A549 (cell line): Measurements from ENCODE around the gene SSR1. TPM values are rescaled to one million over a fixed set of nuclear protein-coding genes. Genes with fewer than 3 reads are reported as not detected.

Experiments used
- ATAC-seq, 2 experiments: fragments of 200-7000 bp in 1 of 2; fragments of >200 bp in 1 of 2; cut with Nextera tagmentation in 1 of 2; cut with Tn5 transposase in 1 of 2; 3 replicates each; pipeline versions ENCODE4 v1.8.0 to v1.9.1; 2018 to 2020; ENCODE audit warnings: mild to moderate bottlenecking in 1 of 2, moderate library complexity in 1 of 2
- CTCF ChIA-PET: fragments of 300-600 bp; sonication (Branson Sonifier 250); formaldehyde crosslinking; extraction: SDS; loops from one replicate; lab custom pipeline; 2021; ENCODE audit warnings: antibody characterized with exemption, inconsistent platforms; lab: Yijun Ruan, JAX
- POLR2A ChIA-PET: fragments of 350-600 bp; formaldehyde crosslinking; extraction: SDS; loops from one replicate; lab custom pipeline; 2021; ENCODE audit warnings: antibody characterized with exemption, inconsistent platforms; lab: Yijun Ruan, JAX
- DNase-seq, 2 experiments: peaks; one replicate each; pipeline versions ENCODE4 v3.0.0 to v3.0.0-alpha.2; 2011 to 2016; ENCODE audit warnings: low read depth in 1 of 2, low spot score in 1 of 2
- FAIRE-seq: peaks from 2 replicates; lab custom pipeline; 2011; peaks lifted over from hg19 to GRCh38; lab: Jason Lieb, UNC
- H3K27ac ChIP-seq, 2 experiments: fragments of >200 bp; sonication (Bioruptor Twin); formaldehyde crosslinking; 3 replicates each; pipeline ENCODE4 v1.5.1; 2016 to 2017
- H3K4me1 ChIP-seq: fragments of >200 bp; sonication (Bioruptor Twin); formaldehyde crosslinking; 3 replicates; pipeline ENCODE4 v1.6.1; 2016
- H3K4me2 ChIP-seq: fragments of >200 bp; sonication (Bioruptor Twin); formaldehyde crosslinking; 3 replicates; pipeline ENCODE4 v1.6.1; 2016
- H3K4me3 ChIP-seq: fragments of >200 bp; sonication (Bioruptor Twin); formaldehyde crosslinking; 3 replicates; pipeline ENCODE4 v1.5.1; 2016
- H3K9me3 ChIP-seq: fragments of >200 bp; sonication (Bioruptor Twin); formaldehyde crosslinking; 3 replicates; pipeline ENCODE4 v1.6.1; 2016
- BHLHE40 ChIP-seq: IDR thresholded peaks from 2 replicates; pipeline ENCODE4 v1.6.1; 2012; ENCODE audit warnings: low read depth, low read length, inconsistent platforms
- E2F6 ChIP-seq: IDR thresholded peaks from 2 replicates; pipeline ENCODE4 v1.6.1; 2012; ENCODE audit warnings: low read depth, borderline replicate concordance
- ELK1 ChIP-seq: fragments of 150-350 bp; IDR thresholded peaks from 2 replicates; pipeline ENCODE4 v1.6.1; 2014; ENCODE audit warnings: low read depth, mild to moderate bottlenecking, low read length
- FOXS1 ChIP-seq: fragments of 250-450 bp; sonication (Bioruptor Pico); IDR thresholded peaks from 2 replicates; pipeline ENCODE4 v1.5.0; 2020; ENCODE audit warnings: mild to moderate bottlenecking, moderate library complexity
- GATA3 ChIP-seq: IDR thresholded peaks from 2 replicates; pipeline ENCODE4 v1.6.1; 2012; ENCODE audit warnings: borderline replicate concordance
- HDAC2 ChIP-seq: fragments of 200-600 bp; sonication (generic); IDR thresholded peaks from 2 replicates; pipeline ENCODE4 v1.6.1; 2016
- JUNB ChIP-seq: fragments of >200 bp; sonication (Bioruptor Twin); formaldehyde crosslinking; IDR thresholded peaks from 2 replicates; pipeline ENCODE4 v1.6.1; 2016
- KDM5A ChIP-seq: fragments of 200-600 bp; sonication (generic); IDR thresholded peaks from 2 replicates; pipeline ENCODE4 v1.6.1; 2016; ENCODE audit warnings: antibody characterized with exemption, mild to moderate bottlenecking
- MAFK ChIP-seq: fragments of 450-650 bp; IDR thresholded peaks from 2 replicates; pipeline ENCODE4 v1.6.1; 2014; ENCODE audit not compliant: partially characterized antibody
- MYC ChIP-seq: IDR thresholded peaks from 2 replicates; pipeline ENCODE4 v1.6.1; 2012; ENCODE audit warnings: mild to moderate bottlenecking, inconsistent platforms, low read length, improper control_type of control experiment, borderline replicate concordance
- NPAS2 ChIP-seq: fragments of 250-450 bp; sonication (Bioruptor Pico); IDR thresholded peaks from 2 replicates; pipeline ENCODE4 v1.8.0; 2022; ENCODE audit warnings: mild to moderate bottlenecking, moderate library complexity, borderline replicate concordance
- POLR2AphosphoS2 ChIP-seq: conservative IDR thresholded peaks from 2 replicates; pipeline ENCODE4 v1.6.1; 2012; ENCODE audit warnings: low read length, improper control_type of control experiment, inconsistent platforms
- RCOR1 ChIP-seq: fragments of 150-350 bp; IDR thresholded peaks from 2 replicates; pipeline ENCODE4 v1.6.1; 2014; ENCODE audit warnings: antibody characterized with exemption, low read length, low read depth
- REST ChIP-seq: fragments of 200-600 bp; sonication (generic); IDR thresholded peaks from 2 replicates; pipeline ENCODE4 v1.6.1; 2016; ENCODE audit warnings: antibody characterized with exemption, mild to moderate bottlenecking, moderate library complexity
- RNF2 ChIP-seq: fragments of 200-600 bp; sonication (generic); IDR thresholded peaks from 2 replicates; pipeline ENCODE4 v1.6.1; 2016; ENCODE audit warnings: low read depth, mild to moderate bottlenecking, antibody characterized with exemption, moderate library complexity, borderline replicate concordance
- SREBF2 ChIP-seq: fragments of 450-650 bp; IDR thresholded peaks from 2 replicates; pipeline ENCODE4 v1.6.1; 2014; ENCODE audit warnings: mild to moderate bottlenecking, moderate library complexity
- TP53 ChIP-seq: fragments of 250-450 bp; sonication (Bioruptor Pico); IDR thresholded peaks from 2 replicates; pipeline ENCODE4 v1.5.0; 2021; ENCODE audit warnings: mild to moderate bottlenecking, moderate library complexity
- ZC3H11A ChIP-seq: fragments of 450-650 bp; IDR thresholded peaks from 2 replicates; pipeline ENCODE4 v1.6.1; 2014; ENCODE audit warnings: antibody characterized with exemption, mild to moderate bottlenecking
- ZFP36 ChIP-seq: fragments of 450-650 bp; IDR thresholded peaks from 2 replicates; pipeline ENCODE4 v1.6.1; 2014; ENCODE audit warnings: borderline replicate concordance; ENCODE audit not compliant: partially characterized antibody
- WGBS: methylation state at CpG from one replicate; pipeline ENCODE4 v1.1.6; 2017; ENCODE audit errors: missing lambda C conversion rate; 5-methylcytosine and 5-hydroxymethylcytosine counted together
- polyA plus RNA-seq, 4 experiments: library from polyadenylated mRNA; depleted of rRNA in 3 of 4; stranded (reverse); fragments of >200 nt; fragmentation: RNase III in 1 of 4; extraction: RNeasy Plus Mini Kit Qiagen cat#74134 plus additional on column Dnase treatment in 1 of 4; gene quantifications; 2 replicates in 3 of 4; 3 replicates in 1 of 4; pipeline ENCODE4 v1.2.3, GENCODE V29; 2011 to 2017
- TF ChIP-seq, protein P1 (sequence below): IDR thresholded peaks from 2 replicates; pipeline ENCODE4 v1.6.1; 2012
- TF ChIP-seq, protein P2 (sequence below): fragments of >200 bp; sonication (Bioruptor Twin); formaldehyde crosslinking; IDR thresholded peaks from 3 replicates; pipeline ENCODE4 v1.6.1; 2016
- TF ChIP-seq, protein P3 (sequence below): fragments of 250-450 bp; sonication (Bioruptor Pico); IDR thresholded peaks from 2 replicates; pipeline ENCODE4 v1.5.0; 2020; ENCODE audit warnings: low read depth, mild to moderate bottlenecking, moderate library complexity

SSR1 gene
- polyA plus RNA-seq, 2 of the 4 experiments (the other 2 are of a cell fraction): 84.8 to 201 TPM

GRCh38 chr6:7301702-7302101, 11.3 kb downstream of the SSR1 start (continued):
- no peak for TF ChIP-seq REST

DNA sequence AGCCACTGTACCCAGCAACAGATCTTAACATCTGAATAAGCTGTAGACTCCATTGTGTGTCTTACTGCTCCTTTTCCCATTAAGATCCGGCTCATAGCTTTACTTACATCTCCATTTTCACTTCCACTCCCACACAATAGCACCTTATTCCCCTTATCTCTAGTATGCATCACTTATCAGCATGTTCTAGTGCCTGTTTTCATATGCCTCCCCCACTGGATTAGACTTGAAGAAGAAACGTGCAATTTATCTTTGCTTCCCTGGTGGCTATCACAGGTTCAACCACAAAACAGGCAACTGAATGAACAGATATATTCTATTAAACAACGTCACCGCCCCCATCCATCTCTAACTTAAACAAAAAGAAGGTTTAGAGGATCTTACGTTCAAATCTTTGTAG, 12.1 kb downstream of the SSR1 start:
- no peak overlapping the region for H3K27ac ChIP-seq
- DNase-seq (no peak), FAIRE-seq (no peak), ATAC-seq (no peak)
- H3K4me1 ChIP-seq: no peaks in the 10 kb centered on the region
- no peak overlapping the region for H3K4me3 ChIP-seq
- no peaks in the 10 kb centered on the region for H3K9me3 ChIP-seq
- 91% methylated on average over 5 of the region's 5 CpGs for WGBS
- POLR2A ChIA-PET: no interaction called here
- CTCF ChIA-PET: no interaction called here
- no peak for TF ChIP-seq MAFK
- TF ChIP-seq ZC3H11A: no peak
- TF ChIP-seq NPAS2 (CRISPR knock-in tag): no peak
- TF ChIP-seq, protein P1, sequence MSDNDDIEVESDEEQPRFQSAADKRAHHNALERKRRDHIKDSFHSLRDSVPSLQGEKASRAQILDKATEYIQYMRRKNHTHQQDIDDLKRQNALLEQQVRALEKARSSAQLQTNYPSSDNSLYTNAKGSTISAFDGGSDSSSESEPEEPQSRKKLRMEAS: no peak
- TF ChIP-seq GATA3: no peak
- TF ChIP-seq POLR2AphosphoS2: no peak
- no peak for TF ChIP-seq HDAC2
- no peak for TF ChIP-seq BHLHE40
- TF ChIP-seq SREBF2: no peak
- TF ChIP-seq E2F6: no peak
- no peak for TF ChIP-seq RCOR1
- TF ChIP-seq RNF2: no peak
- no peak for TF ChIP-seq JUNB
- no peak overlapping the region for H3K4me2 ChIP-seq

DNA sequence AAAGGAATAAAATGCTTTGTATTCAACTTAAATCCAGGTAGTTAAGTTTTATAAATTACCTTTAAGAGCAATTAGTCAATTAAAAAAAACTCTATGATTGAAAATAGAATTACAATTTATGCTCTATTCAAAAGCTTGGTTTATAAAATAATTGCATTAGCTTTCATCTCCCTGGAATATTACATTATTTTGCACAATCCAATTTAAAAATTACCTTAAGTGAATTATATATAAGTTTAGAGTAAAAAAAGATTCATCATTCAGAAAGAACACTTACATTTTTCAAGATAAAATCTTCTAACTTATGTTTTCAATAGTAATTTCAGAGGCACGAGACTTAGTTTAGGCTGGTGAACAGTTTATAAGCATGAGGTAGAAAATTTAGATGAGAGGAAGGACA, 14.9 kb downstream of the SSR1 start:
- POLR2A ChIA-PET: no interaction called here
- no peak for FAIRE-seq
- CTCF ChIA-PET: interaction anchor here (0.6 to 1.3 kb wide), 2 partner anchors 91 to 116 kb away, joined by 3 read pairs; partner anchors contain the start of genes CAGE1 and RIOK1

More for the DNA sequence above, 14.9 kb downstream of the SSR1 start:
- 87% methylated on average over 1 of the region's 1 CpG for WGBS
- DNase-seq (no peak), ATAC-seq (no peak)
- H3K9me3 ChIP-seq: no peaks in the 10 kb centered on the region
- no peak overlapping the region for H3K4me3 ChIP-seq
- no peak for TF ChIP-seq KDM5A
- TF ChIP-seq ELK1: no peak
- TF ChIP-seq REST: no peak
- no peak for TF ChIP-seq ZC3H11A
- TF ChIP-seq FOXS1 (CRISPR knock-in tag): no peak
- TF ChIP-seq, protein P2, sequence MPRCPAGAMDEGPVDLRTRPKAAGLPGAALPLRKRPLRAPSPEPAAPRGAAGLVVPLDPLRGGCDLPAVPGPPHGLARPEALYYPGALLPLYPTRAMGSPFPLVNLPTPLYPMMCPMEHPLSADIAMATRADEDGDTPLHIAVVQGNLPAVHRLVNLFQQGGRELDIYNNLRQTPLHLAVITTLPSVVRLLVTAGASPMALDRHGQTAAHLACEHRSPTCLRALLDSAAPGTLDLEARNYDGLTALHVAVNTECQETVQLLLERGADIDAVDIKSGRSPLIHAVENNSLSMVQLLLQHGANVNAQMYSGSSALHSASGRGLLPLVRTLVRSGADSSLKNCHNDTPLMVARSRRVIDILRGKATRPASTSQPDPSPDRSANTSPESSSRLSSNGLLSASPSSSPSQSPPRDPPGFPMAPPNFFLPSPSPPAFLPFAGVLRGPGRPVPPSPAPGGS: no peak
- TF ChIP-seq MYC: no peak
- no peak for TF ChIP-seq ZFP36
- no peak for TF ChIP-seq GATA3
- TF ChIP-seq, protein P3, sequence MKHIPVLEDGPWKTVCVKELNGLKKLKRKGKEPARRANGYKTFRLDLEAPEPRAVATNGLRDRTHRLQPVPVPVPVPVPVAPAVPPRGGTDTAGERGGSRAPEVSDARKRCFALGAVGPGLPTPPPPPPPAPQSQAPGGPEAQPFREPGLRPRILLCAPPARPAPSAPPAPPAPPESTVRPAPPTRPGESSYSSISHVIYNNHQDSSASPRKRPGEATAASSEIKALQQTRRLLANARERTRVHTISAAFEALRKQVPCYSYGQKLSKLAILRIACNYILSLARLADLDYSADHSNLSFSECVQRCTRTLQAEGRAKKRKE (CRISPR knock-in tag): no peak
- no peak for TF ChIP-seq TP53 (CRISPR knock-in tag)
- no peak for TF ChIP-seq SREBF2
- no peak overlapping the region for H3K4me2 ChIP-seq
- H3K4me1 ChIP-seq: no peaks in the 10 kb centered on the region
- no peak overlapping the region for H3K27ac ChIP-seq
